Erythroblast (primary cell): ENCODE measurements around the gene ABHD1.
"Not testable (repeated sequence)": the region's sequence is repeated elsewhere in the genome, so short reads cannot be mapped to it uniquely, and the experiment has no call there.

ENCODE experiments used
- DNase-seq, 2 experiments: peaks; one replicate each; lab custom pipeline; 2025; lab: John Stamatoyannopoulos, UW
- GATA1 ChIP-seq: IDR thresholded peaks from 2 replicates; pipeline ENCODE4 v1.6.1; 2011; ENCODE audit warnings: low read depth, mild to moderate bottlenecking, control low read depth, low read length, moderate library complexity
- POLR2A ChIP-seq: IDR thresholded peaks from 2 replicates; pipeline ENCODE4 v1.6.1; 2011; ENCODE audit warnings: mild to moderate bottlenecking, low read length

The ABHD1 gene

DNA sequence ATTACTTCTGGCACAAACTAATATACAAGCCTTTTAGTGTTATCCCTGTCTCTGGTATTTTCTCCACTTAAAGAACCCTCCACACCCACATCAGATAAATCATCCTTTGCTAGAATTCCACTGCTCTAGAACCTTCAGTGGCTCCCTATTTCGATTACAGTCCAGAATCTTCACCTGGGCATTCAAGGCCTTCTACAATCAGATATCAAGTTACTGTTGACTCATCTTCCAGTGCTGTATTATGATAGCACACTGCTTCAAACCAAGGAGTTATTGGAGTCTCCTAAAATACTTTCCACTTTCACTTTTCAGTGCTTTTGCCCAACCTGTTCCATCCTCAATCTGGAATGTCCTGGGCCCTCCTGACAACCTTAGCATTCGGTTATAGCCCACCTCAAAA is 8.1 kb upstream of the ABHD1 start:
- DNase-seq = no peak
- TF ChIP-seq GATA1 = no peak
- no peak for TF ChIP-seq POLR2A

DNA sequence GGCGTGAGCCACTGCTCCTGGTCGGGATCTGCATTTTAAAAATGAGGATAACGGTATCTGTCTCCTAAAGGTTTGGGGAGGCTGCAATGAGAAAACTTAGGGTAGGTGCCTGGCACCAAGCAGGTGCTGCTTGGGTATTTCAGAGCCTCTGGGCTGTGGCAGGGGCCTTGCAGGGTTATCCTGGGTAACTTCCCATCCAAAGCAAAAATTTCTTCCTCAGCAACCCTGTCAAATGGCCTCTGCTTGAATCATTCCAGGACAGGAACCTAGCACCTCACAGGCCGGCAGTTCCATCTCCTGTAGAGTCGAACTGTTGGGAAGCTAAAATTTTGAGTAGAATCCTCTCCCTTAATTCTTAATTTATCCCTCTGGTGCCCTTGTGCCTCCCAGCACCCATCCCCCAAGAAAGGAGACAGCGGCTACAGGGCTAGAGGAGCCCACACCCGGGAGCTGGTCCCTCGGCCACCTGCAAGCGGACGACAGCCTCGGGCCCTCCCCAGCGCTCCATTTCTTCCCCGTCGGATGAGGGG is 5.6 kb upstream of the ABHD1 start:
- DNase-seq = no peak
- TF ChIP-seq GATA1 = no peak
- TF ChIP-seq POLR2A = no peak

DNA sequence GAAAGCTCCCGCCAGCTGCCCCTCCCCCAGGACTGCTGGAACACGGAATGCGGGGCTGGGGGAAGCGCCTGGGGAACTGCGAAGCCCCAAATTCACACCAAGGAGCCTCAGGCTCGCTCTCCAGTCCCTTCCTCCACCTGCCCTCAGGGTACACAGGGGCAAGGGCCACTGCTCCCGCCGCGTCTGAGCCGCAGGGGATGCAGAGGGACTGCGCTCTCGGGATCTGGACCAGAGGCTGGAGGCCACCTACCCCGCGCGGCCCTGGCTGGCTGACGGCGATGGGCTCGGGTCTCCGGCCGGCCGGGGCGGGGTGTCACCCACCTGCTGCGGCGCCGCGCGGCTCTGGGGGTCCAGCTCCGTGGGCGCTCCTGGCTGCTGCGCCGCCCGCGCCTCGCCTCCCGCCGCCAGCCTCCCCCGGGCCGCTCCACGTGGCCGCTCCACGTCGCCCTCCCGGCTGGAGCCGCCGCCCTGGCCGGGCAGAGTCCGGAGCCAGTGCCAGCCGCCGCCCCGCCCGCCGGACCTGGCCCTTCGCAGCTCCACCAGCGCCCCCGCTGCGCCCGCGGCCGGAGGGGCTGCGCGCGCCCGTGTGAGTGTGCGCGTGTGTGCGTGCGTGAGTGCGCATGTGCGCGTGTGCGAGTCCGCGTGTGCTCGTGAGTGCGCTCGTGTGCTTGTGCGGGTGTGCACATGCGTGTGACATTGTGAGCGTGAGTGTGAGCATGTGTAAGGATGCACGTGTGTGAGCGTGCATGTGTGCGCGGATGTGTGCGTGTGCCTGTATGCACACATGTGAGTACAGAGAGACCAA is 4.9 kb upstream of the ABHD1 start, which contains the start of gene CGREF1:
TSS of gene CGREF1 (minus strand) at position 604 of the 805 bp plus-strand sequence. CDS start 14,762 bp downstream, outside the sequence.
- DNase-seq = peak; percentile 13 to 30
- no peak for TF ChIP-seq GATA1
- no peak for TF ChIP-seq POLR2A

DNA sequence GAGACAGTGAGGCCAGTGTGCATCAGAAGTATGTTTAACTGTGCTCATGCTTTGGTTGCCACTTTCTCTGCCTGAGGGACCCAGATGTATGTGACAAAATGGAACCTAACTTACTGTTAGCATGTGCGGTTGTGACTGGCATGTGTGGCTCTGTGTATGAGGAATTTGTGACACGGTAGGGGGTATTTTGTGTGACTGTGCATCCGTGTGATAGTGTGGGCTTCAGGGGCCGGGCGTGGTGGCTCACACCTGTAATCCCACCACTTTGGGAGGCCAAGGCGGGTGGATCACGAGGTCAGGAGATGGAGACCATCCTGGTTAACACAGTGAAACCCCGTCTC is 4.3 kb upstream of the ABHD1 start:
- DNase-seq = not testable (repeated sequence)

DNA sequence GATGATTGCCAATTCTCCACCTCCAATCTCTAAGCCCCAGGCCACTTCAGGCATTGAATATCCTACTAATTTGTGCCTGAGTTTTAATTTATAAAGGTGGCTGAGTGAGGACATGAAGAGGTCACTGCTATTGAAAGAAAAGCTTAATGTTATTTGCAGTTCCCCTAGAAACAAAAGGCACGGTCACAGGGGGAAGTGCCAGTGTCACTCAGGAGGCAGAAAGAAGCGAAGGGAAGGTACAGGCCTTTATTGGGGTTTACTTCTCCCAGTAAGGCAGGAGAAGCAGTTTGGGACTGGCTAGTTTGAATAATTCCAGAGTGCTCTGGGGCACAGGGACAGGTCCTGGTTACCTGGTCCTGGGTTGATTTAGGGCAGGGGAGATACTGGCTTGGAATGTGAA is 1.7 kb upstream of the ABHD1 start:
- no peak for DNase-seq
- no peak for TF ChIP-seq GATA1
- no peak for TF ChIP-seq POLR2A

DNA sequence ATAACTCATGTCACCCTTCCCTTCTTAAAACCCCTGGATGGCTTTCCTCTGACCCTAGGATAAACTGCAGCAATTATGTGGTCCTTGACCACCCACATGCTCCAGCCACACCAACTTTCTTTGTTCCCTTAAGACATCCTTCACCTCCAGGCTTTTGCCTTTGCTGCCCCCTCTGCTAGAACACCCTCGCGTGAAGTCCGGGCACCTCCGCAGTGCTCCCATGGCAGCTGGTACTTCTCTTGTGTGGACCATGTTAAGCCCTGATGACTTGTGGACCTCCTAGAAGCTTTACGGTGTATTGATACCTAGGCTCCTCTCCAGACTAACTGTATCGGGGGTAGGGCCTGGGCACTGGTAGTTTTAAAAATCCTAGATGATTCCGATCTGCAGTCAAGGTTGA is 824 bp upstream of the ABHD1 start:
- TF ChIP-seq POLR2A = no peak
- no peak for TF ChIP-seq GATA1
- DNase-seq = no peak

DNA sequence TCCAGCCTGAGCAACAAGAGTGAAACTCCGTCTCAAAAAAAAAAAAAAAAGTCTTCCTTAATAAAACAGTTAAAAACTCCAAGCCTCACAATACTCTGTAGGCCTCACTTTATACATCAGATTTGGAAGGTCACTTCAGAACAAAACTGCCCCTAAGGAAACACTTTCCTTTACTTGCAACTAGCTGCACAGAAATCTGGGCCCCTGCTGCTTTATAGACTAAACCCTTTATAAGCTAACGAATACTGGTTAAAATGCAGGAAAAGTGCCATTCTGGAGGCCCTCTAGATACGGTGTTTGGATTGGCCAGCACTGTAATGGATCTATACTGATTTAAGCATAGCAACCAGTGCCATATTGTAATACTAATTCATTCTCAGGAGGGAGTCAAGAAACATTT is 1.5 kb downstream of the ABHD1 start:
- TF ChIP-seq GATA1 (no peak), POLR2A (no peak)
- DNase-seq = no peak

DNA sequence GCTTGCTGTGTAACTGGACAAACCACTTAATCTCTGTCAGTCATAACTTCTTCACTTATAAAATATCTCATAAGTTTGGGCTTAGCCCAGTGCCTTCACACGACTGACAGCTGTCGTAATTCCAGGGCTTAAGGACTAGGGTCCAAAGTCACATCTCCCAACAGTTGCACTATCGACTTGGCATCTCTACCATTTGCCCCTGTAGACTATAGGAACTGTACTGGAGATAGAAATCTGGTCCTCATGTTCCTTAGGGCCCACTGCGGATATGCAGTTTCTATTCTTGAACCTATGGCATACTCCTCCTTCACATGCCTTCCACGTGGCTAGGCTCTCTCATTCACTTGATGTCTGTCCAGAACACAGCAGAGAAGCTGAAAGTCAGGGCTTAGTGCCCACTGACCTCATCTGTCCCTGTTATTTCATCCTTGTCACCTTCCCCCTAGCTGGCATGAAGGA is 2.7 kb downstream of the ABHD1 start:
- no peak for DNase-seq
- TF ChIP-seq GATA1 (no peak), POLR2A (no peak)

DNA sequence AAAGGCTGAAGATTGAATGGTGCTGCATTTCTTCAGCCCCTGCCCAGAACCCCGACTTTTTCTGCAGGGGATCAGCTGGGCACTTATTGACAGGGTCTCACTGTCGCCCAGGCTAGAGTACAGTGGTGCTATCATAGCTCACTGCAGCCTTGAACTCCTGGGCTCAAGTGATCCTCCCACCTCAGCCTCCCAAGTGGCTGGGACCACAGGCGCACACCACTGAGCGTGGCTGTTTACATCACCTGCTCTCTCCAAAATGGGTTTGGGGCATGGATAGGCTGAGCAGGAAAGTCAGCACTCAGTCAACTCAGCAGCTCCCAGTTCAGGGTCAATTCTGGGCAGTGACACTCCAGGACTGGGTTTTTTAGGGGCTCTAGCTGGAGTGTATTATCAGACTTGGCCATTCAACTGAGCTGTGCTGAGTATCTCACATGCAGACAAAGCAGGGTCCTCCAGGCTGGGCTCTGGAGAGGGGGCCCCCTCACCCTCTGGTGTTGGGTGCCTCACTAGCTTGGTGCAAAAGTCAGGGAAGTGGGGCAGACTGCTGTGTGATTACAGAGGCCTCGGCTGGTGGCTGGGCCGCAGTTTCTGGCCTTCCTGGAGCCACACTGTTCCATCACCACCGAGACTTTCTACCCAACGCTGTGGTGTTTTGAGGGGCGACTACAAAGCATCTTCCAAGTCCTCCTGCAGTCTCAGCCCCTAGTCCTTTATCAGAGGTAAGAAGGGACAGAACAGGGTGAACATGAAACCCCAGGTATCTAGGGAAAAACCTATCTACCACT is 4.5 kb downstream of the ABHD1 start:
- no peak for DNase-seq

DNA sequence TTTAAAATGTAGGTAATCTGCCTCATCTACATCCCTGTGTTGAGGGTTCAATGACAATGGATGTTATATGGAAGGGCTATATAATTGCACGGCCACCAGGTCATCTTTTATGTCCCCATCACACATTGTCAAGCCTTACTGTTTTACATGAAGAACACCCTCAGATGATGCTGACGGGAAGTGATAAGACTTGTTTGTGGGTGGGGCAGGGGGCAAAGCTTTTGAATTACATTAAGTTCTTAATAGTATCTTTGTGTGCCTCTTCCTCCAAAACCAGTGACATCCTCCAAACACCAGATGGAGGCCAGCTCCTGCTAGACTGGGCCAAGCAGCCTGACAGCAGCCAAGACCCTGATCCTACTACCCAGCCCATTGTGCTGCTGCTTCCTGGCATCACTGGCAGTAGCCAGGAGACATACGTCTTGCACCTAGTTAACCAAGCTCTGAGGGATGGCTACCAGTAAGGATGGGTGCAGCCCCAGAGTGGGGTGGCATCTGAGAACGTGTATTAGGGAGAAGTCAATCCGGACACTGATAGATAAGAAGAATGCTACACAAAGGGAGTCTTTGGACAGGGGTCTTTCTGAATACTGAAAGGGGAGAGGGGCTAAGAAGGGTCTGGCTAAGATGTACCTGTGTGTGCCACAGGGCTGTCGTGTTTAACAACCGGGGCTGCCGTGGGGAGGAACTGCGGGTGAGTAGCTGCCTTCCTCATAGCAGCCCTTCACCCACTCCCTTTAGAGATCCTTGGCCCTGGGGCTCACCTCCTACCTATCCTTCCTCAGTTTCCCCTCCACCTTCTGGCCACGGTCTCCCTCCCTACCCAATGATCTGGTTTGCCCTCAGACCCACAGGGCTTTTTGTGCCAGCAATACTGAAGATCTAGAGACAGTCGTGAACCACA is 5.3 kb downstream of the ABHD1 start:
- peak in 1 of 2 experiments; percentile 41 for DNase-seq
- TF ChIP-seq GATA1 (no peak), POLR2A (no peak)

More for the DNA sequence above, 4.5 kb downstream of the ABHD1 start:
- TF ChIP-seq POLR2A = no peak
- TF ChIP-seq GATA1 = no peak

DNA sequence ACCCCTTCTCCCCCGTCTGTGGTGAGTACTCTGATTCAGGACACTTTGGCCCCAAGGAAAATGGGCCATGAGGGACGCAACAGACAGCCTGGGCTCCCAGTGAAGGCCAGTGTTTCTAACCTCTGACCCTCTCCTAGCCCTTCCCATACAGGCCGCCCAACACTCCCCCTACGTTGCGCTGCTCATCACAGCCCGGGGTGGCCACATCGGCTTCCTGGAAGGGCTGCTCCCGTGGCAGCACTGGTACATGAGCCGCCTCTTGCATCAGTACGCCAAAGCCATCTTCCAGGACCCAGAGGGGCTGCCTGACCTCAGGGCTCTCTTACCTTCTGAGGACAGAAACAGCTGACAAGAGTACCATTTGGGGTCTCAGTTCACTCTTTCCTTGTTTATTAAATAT is 6.8 kb downstream of the ABHD1 start:
- TF ChIP-seq GATA1 (no peak), POLR2A (no peak)

DNA sequence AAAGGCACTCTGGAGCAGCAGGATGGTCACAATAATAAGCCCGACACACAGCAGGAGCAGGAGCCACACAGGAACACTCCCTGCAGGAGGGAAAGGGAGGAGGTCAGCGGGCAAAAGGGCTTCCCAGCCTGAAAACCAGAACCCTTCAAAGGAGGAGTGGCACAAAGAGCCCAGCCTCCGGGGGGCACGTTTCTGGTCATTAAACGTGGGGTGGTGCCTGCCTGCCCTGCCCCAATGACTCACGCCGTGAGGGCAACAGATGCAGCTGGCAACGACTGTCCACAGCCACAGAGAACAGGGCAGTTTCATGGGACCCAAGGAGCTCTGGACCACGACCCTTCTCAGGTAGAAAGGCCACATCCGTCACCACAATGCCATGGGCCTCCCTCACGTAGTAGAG is 7.8 kb downstream of the ABHD1 start:
- TF ChIP-seq GATA1 = no peak
- no peak for TF ChIP-seq POLR2A

More for the DNA sequence above, 6.8 kb downstream of the ABHD1 start:
- no peak for DNase-seq

More for the DNA sequence above, 7.8 kb downstream of the ABHD1 start:
- DNase-seq = no peak
